Gastroesophageal sphincter (tissue), 3 donors: ENCODE measurements around the gene WDR4.

Source experiments
- EP300 ChIP-seq: sonication (generic); formaldehyde crosslinking; IDR thresholded peaks from one replicate; pipeline ENCODE4 v1.6.1; 2017; ENCODE audit warnings: antibody characterized with exemption, mild to moderate bottlenecking
- POLR2A ChIP-seq, 2 donors: fragments of 450-650 bp; IDR thresholded peaks; one replicate each; pipeline ENCODE4 v1.6.1; 2017; ENCODE audit warnings: antibody characterized with exemption in 2 of 2, mild to moderate bottlenecking in 2 of 2, moderate library complexity in 1 of 2
- POLR2AphosphoS5 ChIP-seq: sonication (generic); formaldehyde crosslinking; IDR thresholded peaks from one replicate; pipeline ENCODE4 v1.6.1; 2017; ENCODE audit warnings: antibody characterized with exemption
- TF ChIP-seq, protein P1 (sequence below), 4 experiments: fragments of 200-600 bp in 2 of 4; fragments of 450-650 bp in 2 of 4; sonication (generic) in 1 of 4; IDR thresholded peaks; one replicate each; pipeline ENCODE4 v1.5.1; 2017 to 2019; ENCODE audit warnings: antibody characterized with exemption in 4 of 4, mild to moderate bottlenecking in 2 of 4, moderate library complexity in 2 of 4

DNA sequence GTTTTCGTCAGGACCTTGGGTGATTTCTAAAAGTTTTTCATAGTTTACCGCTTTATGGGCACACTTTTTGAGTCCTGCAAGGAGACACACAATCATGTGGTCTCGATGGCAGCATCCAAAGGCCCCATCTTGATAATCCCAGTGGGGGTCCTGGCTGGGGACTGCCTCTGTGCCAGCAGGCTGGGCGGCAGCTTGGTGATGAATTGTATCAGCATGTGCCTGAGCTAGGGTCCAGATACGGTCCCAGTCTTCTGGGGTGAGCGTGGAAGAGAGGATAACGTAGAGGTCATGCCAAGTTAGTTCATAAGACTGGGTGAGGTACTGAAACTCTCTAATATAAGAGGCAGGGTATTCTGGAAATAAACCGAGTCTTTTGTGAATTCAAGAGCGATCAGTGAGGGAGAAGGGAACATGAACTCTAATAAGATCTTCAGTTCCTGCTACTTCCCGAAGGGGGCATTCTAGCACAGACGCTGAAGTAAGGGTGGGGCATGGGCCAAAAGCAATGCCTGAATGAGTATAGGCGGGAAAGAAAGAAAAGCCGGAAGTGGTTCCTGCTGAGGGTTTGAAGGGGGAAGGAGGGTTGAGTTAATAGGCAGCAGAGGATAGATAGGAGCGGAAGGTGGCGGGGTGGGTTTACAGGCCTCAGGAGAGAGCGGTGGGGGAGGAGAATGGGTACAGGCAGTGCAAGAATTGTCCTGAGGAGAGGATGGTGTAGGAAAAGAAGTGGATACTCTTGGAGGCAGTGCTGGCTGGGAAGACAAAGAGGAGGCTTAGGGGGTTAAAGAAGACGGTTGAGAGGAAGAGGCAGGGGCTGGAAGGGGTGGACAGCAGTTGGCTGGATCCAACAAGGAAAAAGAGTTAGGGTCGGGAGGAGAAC lies 44.5 kb upstream of the WDR4 start:
- TF ChIP-seq, protein P1, sequence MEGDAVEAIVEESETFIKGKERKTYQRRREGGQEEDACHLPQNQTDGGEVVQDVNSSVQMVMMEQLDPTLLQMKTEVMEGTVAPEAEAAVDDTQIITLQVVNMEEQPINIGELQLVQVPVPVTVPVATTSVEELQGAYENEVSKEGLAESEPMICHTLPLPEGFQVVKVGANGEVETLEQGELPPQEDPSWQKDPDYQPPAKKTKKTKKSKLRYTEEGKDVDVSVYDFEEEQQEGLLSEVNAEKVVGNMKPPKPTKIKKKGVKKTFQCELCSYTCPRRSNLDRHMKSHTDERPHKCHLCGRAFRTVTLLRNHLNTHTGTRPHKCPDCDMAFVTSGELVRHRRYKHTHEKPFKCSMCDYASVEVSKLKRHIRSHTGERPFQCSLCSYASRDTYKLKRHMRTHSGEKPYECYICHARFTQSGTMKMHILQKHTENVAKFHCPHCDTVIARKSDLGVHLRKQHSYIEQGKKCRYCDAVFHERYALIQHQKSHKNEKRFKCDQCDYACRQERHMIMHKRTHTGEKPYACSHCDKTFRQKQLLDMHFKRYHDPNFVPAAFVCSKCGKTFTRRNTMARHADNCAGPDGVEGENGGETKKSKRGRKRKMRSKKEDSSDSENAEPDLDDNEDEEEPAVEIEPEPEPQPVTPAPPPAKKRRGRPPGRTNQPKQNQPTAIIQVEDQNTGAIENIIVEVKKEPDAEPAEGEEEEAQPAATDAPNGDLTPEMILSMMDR (IDR thresholded peaks at IDR 0.05), result peak in 3 of 4 experiments; percentile 83 to 89 (median 86)
- no peak for TF ChIP-seq POLR2A (IDR thresholded peaks at IDR 0.05)
- TF ChIP-seq POLR2AphosphoS5, result peak; percentile 74
- no peak for TF ChIP-seq EP300
